Skin of body (tissue), 2 donors: ENCODE measurements around the gene MGAT5. TPM values are rescaled to one million over a fixed set of nuclear protein-coding genes. Genes with fewer than 3 reads are reported as not detected.

ENCODE experiments used
- DNase-seq: peaks from one replicate; lab custom pipeline; 2025; lab: John Stamatoyannopoulos, UW
- total RNA-seq: library from RNA; depleted of rRNA; stranded (reverse); fragments of >200 nt; gene quantifications from one replicate; pipeline ENCODE4 v1.2.3, GENCODE V29; 2014

Gene MGAT5, protein sequence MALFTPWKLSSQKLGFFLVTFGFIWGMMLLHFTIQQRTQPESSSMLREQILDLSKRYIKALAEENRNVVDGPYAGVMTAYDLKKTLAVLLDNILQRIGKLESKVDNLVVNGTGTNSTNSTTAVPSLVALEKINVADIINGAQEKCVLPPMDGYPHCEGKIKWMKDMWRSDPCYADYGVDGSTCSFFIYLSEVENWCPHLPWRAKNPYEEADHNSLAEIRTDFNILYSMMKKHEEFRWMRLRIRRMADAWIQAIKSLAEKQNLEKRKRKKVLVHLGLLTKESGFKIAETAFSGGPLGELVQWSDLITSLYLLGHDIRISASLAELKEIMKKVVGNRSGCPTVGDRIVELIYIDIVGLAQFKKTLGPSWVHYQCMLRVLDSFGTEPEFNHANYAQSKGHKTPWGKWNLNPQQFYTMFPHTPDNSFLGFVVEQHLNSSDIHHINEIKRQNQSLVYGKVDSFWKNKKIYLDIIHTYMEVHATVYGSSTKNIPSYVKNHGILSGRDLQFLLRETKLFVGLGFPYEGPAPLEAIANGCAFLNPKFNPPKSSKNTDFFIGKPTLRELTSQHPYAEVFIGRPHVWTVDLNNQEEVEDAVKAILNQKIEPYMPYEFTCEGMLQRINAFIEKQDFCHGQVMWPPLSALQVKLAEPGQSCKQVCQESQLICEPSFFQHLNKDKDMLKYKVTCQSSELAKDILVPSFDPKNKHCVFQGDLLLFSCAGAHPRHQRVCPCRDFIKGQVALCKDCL
- total RNA-seq, result 34.1 TPM

DNA sequence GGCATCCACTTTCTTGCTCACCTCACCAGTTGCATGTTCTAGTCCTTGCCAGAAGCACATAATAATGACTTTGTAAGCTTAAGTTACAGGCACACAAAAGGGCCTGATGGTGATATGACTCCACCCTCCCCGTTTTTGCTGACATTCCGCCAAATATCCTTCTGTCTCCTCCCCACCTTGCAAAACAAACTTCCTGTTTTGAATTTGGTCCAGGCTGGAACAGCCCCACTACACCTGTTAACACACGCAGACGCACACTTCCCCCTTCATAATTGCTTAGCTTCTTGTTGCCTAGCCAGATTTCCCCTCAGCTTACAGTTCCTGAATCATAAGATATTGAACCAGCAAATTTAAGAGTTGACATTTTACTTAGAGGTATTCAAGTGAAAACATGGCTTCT lies at the start of gene MGAT5:
Gene MGAT5 (plus strand): TSS at position 269 of the 400 bp plus-strand sequence. CDS start 332 bp downstream, outside the sequence.
- no peak for DNase-seq

DNA sequence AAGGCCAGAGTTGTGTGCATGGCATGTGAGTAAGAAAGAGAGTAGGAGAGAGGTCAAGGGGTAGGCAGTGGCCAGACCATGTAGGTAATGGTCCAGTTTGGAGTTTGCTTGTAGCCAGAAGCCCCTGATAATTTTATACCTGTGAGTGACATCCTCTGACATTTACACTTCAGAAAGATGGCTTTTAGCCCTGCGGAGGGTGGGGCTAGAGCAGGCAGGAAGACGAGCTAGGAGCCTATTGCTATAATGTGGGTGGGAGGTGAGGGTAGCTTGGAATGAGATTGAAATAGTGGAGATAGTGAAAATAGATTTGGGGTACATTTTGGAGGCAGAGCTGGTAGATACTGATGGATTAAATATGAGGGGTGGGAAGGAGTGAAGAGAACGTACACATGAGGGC lies 48.8 kb upstream of the MGAT5 start:
- DNase-seq, result no peak

DNA sequence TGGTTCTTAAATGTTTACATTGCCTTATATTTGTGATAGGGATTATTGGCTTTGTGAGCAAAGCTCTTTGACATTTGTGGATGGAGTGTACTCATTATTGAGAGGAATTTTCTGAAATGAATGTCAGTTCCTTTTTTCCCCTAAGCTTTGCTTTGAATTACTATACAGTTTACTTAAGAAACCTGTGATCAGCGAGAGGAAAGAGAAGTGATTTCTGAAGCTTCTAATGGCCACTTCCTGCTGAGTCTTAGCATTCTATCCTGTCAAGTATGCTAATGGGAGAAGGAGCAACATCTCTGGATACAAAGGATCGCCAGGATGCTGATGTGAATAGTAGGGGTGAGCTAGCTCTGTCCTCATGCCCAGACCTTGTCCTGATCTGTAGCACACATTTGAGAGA lies 47.8 kb upstream of the MGAT5 start:
- DNase-seq, result no peak

- DNase-seq, result no peak
Measured at GRCh38 chr2:134206573-134206972, 47.3 kb upstream of the MGAT5 start.

GRCh38 chr2:134207589-134208209 lies 46.2 kb upstream of the MGAT5 start:
- DNase-seq, result no peak

GRCh38 chr2:134208825-134209224 lies 45.0 kb upstream of the MGAT5 start:
- no peak for DNase-seq

DNA sequence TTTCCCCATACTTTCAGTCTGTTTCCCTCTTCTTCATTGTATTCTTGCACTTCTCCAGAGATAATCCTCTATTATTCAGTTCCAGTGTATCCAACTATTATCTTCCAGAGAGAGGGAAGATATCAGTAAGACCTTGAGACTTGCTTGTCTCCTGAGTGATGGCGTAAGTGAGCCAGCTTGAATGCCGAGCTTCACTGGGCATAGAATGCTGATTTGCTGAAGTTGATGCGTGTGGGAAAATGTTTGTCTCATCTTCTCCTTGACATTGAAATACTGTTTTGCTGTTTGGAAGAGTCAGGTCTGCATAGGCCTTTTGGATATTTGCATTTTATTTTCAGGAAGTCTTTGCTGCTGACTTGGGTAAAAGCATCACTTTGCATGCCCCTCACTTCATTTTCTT lies 41.1 kb upstream of the MGAT5 start:
- DNase-seq, result no peak

- DNase-seq, result no peak
Measured at GRCh38 chr2:134216152-134216829, 37.6 kb upstream of the MGAT5 start.

GRCh38 chr2:134217351-134217750 lies 36.5 kb upstream of the MGAT5 start:
- no peak for DNase-seq

GRCh38 chr2:134217924-134218323 lies 35.9 kb upstream of the MGAT5 start:
- DNase-seq, result no peak

GRCh38 chr2:134218414-134218813 lies 35.5 kb upstream of the MGAT5 start:
- no peak for DNase-seq

GRCh38 chr2:134218930-134219658 lies 34.8 kb upstream of the MGAT5 start:
- no peak for DNase-seq

DNA sequence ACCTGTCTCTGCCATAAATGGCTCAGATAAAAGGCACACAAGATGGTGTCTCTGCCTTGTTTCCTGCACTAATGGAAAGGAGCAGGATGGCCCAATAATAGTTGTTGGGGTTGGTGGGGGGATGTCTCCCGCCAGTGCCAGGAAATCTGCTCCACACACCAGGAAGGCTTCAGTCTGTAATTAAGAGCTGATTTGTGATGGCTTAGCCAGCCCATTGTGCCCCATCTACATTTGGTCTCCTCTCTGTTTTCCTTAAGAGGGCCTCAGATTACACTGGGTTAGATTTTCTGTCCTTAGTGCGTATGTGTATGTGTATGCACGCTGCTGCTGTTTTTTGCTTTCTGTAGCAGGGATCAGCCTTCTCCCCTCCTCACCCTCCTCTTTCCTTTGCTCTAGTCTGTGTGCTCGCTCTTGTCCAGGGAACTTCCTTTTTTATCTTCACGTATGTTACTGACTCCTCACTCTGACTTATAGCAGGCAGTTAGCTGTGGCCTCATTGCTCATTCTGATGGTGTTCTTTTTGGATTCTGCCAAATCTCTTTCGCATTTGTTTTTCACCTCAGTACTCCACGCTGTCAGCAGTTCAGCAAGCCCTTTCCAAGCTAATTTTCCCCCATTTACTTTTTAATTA lies 33.4 kb upstream of the MGAT5 start:
- DNase-seq, result no peak

GRCh38 chr2:134224005-134224404 lies 29.9 kb upstream of the MGAT5 start:
- no peak for DNase-seq

DNA sequence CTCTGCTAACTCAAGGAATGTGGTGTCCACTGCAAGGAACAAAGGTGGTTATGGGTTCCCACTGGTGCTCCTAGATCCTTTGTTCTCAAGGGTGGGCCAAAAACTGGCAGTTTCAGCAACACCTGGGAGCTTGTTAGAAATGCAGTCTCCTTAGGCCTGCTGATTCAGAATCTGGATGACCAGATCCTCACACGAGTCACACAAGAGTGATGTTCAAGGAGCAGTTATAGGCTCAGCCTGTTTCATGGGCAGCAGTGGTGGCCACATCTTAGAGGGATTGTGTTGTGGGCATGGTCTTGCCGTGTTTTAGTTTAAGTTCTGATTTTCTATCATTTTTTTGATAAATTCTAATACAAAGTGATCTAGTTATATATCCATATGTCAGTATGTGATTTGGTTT lies 28.7 kb upstream of the MGAT5 start:
- DNase-seq, result no peak

DNA sequence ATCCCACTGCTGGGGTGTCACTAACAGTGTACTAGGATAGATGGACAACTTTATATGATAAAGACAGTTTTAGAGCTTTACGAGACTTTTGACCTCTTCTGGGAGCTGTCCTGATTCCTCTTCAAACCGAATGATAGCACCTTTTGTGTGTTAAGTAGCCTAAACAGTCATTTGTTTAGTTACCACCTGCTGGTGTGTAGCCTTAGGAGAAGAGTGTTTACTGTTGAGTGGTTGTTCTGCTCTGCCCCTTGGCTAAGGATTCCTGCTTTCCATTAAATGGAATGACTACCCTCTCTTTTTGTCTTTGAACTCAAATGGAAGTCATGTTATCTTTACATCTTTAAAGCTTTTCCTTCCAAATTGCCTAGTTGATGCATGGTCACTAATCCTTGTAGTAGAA lies 28.0 kb upstream of the MGAT5 start:
- no peak for DNase-seq

- DNase-seq, result no peak
Measured at GRCh38 chr2:134226601-134227000, 27.3 kb upstream of the MGAT5 start.

- DNase-seq, result no peak
Measured at GRCh38 chr2:134227666-134228065, 26.2 kb upstream of the MGAT5 start.

DNA sequence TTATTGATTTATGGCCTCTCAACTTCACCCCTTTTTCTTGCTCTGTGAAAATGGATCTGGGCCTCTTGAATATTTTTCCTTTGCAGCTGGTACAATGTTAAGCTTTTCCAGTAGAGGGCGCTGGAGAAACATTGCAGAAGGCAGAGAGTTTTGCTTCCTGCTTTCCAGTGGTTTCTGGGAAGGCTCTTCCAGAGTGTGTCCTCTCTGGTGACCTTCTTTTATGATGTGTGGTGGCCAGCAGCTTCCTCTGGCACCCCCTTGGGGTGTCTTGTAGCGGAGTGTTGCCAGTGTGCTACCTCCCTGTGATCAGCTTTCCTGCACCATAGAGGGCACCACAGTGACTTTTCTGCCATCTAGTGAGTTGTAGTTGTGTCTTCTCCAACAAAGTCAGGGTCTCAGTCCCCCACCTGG lies 25.4 kb upstream of the MGAT5 start:
- no peak for DNase-seq

DNA sequence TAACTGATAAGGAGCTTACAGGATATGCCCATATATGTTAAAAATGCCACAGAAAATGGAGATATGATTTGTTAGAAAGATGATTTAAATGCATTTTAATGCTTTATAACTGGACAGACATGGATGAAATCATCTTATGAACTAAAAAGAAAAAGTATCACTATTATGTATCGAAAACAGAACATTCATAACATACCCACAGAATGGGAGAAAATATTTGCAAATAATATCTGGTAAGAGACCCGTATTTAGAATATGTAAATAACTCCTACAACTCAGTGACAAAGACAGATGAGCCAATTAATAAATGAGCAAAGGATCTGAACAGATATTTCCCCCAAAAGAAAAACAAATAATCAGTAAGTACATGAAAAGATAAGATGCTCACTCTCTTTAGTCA lies 24.3 kb upstream of the MGAT5 start:
- no peak for DNase-seq

GRCh38 chr2:134230885-134231284 lies 23.0 kb upstream of the MGAT5 start:
- no peak for DNase-seq
